GM12878 (cell line): Measurements from ENCODE around the gene CFAP410. TPM values are rescaled to one million over a fixed set of nuclear protein-coding genes. Genes with fewer than 3 reads are reported as not detected.

Source experiments
- ATAC-seq: fragments of 200-7000 bp; cut with Tn5 transposase; 3 replicates; pipeline ENCODE4 v1.9.1; 2020; ENCODE audit warnings: mild to moderate bottlenecking, moderate library complexity
- BruUV-seq: library from RNA; stranded (reverse); fragments of 400-500 nt; replicated peaks from 2 replicates; lab custom pipeline; 2021; lab: Mats Ljungman, UMichigan
- CTCF ChIA-PET: fragments of 300-600 bp; sonication (Branson Sonifier 250); formaldehyde crosslinking; extraction: SDS; loops from one replicate; lab custom pipeline; 2021; ENCODE audit warnings: inconsistent platforms; lab: Yijun Ruan, JAX
- POLR2A ChIA-PET: fragments of 350-600 bp; formaldehyde crosslinking; extraction: SDS; loops from one replicate; lab custom pipeline; 2021; ENCODE audit warnings: inconsistent platforms; lab: Charles Lee
- RAD21 ChIA-PET: fragments of 300-600 bp; sonication (Branson Sonifier 250); formaldehyde crosslinking; loops from one replicate; lab custom pipeline; 2023; ENCODE audit warnings: antibody characterized with exemption; ENCODE audit not compliant: unreplicated experiment; lab: Charles Lee
- SMC1A ChIA-PET: fragments of 300-600 bp; sonication (Branson Sonifier 250); formaldehyde crosslinking; loops from one replicate; lab custom pipeline; 2023; ENCODE audit not compliant: unreplicated experiment, uncharacterized antibody; lab: Charles Lee
- DNase-seq: peaks from one replicate; pipeline ENCODE4 v3.0.0-alpha.2; 2011; ENCODE audit warnings: low read depth, low spot score
- FAIRE-seq: peaks from 3 replicates; lab custom pipeline; 2011; peaks lifted over from hg19 to GRCh38; lab: Jason Lieb, UNC
- H2AFZ ChIP-seq: 2 replicates; pipeline ENCODE4 v1.6.0; 2011; ENCODE audit warnings: low read depth, low read length, control low read depth; ENCODE audit not compliant: control insufficient read depth
- H3K27ac ChIP-seq: 2 replicates; pipeline ENCODE4 v1.5.1; 2011; ENCODE audit warnings: control low read depth; ENCODE audit not compliant: control insufficient read depth, insufficient read depth
- H3K27me3 ChIP-seq, 2 experiments: replicated peaks in 1 of 2; 2 replicates each; pipeline versions ENCODE4 v1.6.0 to v1.6.1; 2011; ENCODE audit warnings: low read length in 1 of 2; ENCODE audit not compliant: control insufficient read depth in 2 of 2, insufficient read depth in 2 of 2
- H3K36me3 ChIP-seq, 2 experiments: 2 replicates each; pipeline ENCODE4 v1.5.1; 2011; ENCODE audit warnings: low read length in 1 of 2; ENCODE audit not compliant: control insufficient read depth in 2 of 2, insufficient read depth in 2 of 2
- H3K4me1 ChIP-seq: 2 replicates; pipeline ENCODE4 v1.6.1; 2011; ENCODE audit warnings: mild to moderate bottlenecking, low read length, moderate library complexity, mixed read lengths; ENCODE audit not compliant: control insufficient read depth, insufficient read depth
- H3K4me2 ChIP-seq: 2 replicates; pipeline ENCODE4 v1.6.0; 2011; ENCODE audit warnings: control low read depth; ENCODE audit not compliant: control insufficient read depth, insufficient read depth
- H3K4me3 ChIP-seq: fragments of 200-600 bp; sonication (generic); 2 replicates; pipeline ENCODE4 v1.5.1; 2016
- H3K79me2 ChIP-seq: 2 replicates; pipeline ENCODE4 v1.6.0; 2011; ENCODE audit warnings: low read length; ENCODE audit not compliant: control insufficient read depth, insufficient read depth
- H3K9ac ChIP-seq: 2 replicates; pipeline ENCODE4 v1.8.0; 2011; ENCODE audit warnings: low read length, control low read depth, mixed read lengths; ENCODE audit not compliant: control insufficient read depth, insufficient read depth
- H3K9me3 ChIP-seq: replicated peaks from 3 replicates; pipeline ENCODE4 v1.5.1; 2011; ENCODE audit warnings: mild to moderate bottlenecking, low read length; ENCODE audit not compliant: control insufficient read depth, insufficient read depth
- H4K20me1 ChIP-seq: 2 replicates; pipeline ENCODE4 v1.6.0; 2011; ENCODE audit not compliant: control insufficient read depth, insufficient read depth
- BHLHE40 ChIP-seq, 2 experiments: fragments of 450-650 bp in 1 of 2; IDR thresholded peaks; 2 replicates each; pipeline ENCODE4 v1.6.1; 2011 to 2017; ENCODE audit warnings: low read depth in 2 of 2, borderline replicate concordance in 1 of 2, improper control_type of control experiment in 1 of 2, low read length in 1 of 2, mild to moderate bottlenecking in 1 of 2
- ETV6 ChIP-seq, 2 experiments: fragments of 450-650 bp in 1 of 2; IDR thresholded peaks in 1 of 2; conservative IDR thresholded peaks in 1 of 2; 2 replicates each; pipeline ENCODE4 v1.6.1; 2014; ENCODE audit warnings: antibody characterized with exemption in 1 of 2, borderline replicate concordance in 1 of 2, low read depth in 1 of 2, mild to moderate bottlenecking in 1 of 2, moderate library complexity in 1 of 2
- RUNX3 ChIP-seq: IDR thresholded peaks from 2 replicates; pipeline ENCODE4 v1.6.1; 2012; ENCODE audit warnings: low read length, inconsistent platforms
- SPI1 ChIP-seq: IDR thresholded peaks from 2 replicates; pipeline ENCODE4 v1.6.1; 2011; ENCODE audit warnings: low read depth, mild to moderate bottlenecking, low read length, moderate library complexity, borderline replicate concordance; ENCODE audit not compliant: insufficient read depth
- WGBS: methylation state at CpG from one replicate; pipeline ENCODE4 v1.1.6; 2016; ENCODE audit warnings: low lambda C conversion rate; ENCODE audit not compliant: insufficient replicate concordance, insufficient coverage; ENCODE audit errors: missing lambda C conversion rate; 5-methylcytosine and 5-hydroxymethylcytosine counted together
- in situ Hi-C: fragments of 300-500 bp; cut with MboI; formaldehyde crosslinking; loops from 9 replicates; pipeline ENCODE4 v1.14.3; 2018; ENCODE audit warnings: mixed read lengths
- intact Hi-C: fragments of 100-400 bp; cut with micrococcal nuclease; formaldehyde crosslinking; loops from one replicate; pipeline ENCODE4 v1.14.2; 2022; ENCODE audit not compliant: unreplicated experiment
- polyA plus RNA-seq, 11 experiments: library from polyadenylated mRNA; depleted of rRNA in 4 of 11; unstranded in 6 of 11; stranded (reverse) in 5 of 11; fragments of >200 nt; fragmentation: Nextera tagmentation in 4 of 11; fragmentation: Illumina TruSeq in 1 of 11; extraction: Ambion mirVana in 4 of 11; extraction: Trizol in 1 of 11; gene quantifications; 1 replicate in 1 of 11; 2 replicates in 10 of 11; pipeline versions ENCODE4 v1.2.1 to v1.2.3, GENCODE V29; 2011 to 2016; ENCODE audit warnings: inconsistent platforms in 2 of 11, missing spikeins in 2 of 11, low read depth in 1 of 11
- total RNA-seq, 4 experiments: library from RNA; depleted of rRNA in 3 of 4; stranded (reverse); fragments of >200 nt in 3 of 4; fragmentation: Illumina TruSeq in 1 of 4; extraction: Trizol in 1 of 4; gene quantifications; 2 replicates each; pipeline versions ENCODE4 v1.2.1 to v1.2.3, GENCODE V29; 2013 to 2021
- TF ChIP-seq, protein P1 (sequence below): IDR thresholded peaks from 2 replicates; pipeline ENCODE4 v1.6.1; 2012; ENCODE audit warnings: low read depth, low read length, improper control_type of control experiment

The CFAP410 gene
- total and polyA plus RNA-seq, 10 of the 15 experiments (the other 5 are each of a cell fraction or from before 2014, with no cell fraction given): 0.14 to 24.8 (median 11.3) TPM

DNA sequence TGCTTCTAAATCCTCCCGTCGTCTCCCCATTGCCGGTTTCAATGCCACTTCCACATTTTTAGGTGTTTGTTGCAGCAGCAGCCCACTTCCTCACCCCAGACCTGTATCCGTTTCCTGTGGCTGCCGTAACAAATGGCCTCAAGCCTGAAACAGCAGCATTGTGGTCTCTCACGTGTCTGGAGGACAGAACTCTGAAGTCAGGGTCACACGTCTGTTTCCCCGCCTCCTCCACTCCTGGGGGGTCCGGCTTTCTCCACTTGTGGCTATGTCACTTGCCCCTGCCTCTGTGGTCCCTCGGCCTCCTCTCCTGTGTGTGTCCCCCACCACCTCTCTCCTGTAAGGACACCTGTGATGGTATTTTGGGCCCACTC is 36.1 kb upstream of the CFAP410 start:
- no peaks in the 10 kb centered on the region for H3K79me2 ChIP-seq
- WGBS: 24% methylated on average over 10 of the region's 10 CpGs
- intact Hi-C loops (no loop called here), in situ Hi-C loops (loop anchor here (5.0 kb wide), 1 partner anchor 77 kb away; no protein-coding TSS in a partner anchor)
- H3K27ac ChIP-seq: no peak overlapping the region
- H3K4me1 ChIP-seq: peaks cover 3% of the 10 kb centered on the region; the same call in 1 of the 2 replicates
- ChIA-PET CTCF (no interaction called here), POLR2A (no interaction called here), RAD21 (no interaction called here), SMC1A (no interaction called here)
- H2AFZ ChIP-seq: no peak overlapping the region
- no peaks in the 10 kb centered on the region for H3K27me3 ChIP-seq
- no peaks in the 10 kb centered on the region for H4K20me1 ChIP-seq
- no peak overlapping the region for H3K4me2 ChIP-seq
- no peak for FAIRE-seq
- BruUV-seq: no TSS peak
- no peaks in the 10 kb centered on the region; a peak in 1 of 4 replicates for H3K36me3 ChIP-seq
- H3K4me3 ChIP-seq: no peak overlapping the region
- no peak for DNase-seq
- TF ChIP-seq BHLHE40 (IDR thresholded peaks at IDR 0.05; ENCODE audit: borderline replicate concordance in 1 of 2, low read depth in 2 of 2, low read length in 1 of 2): 0 out of 4 replicates have a peak, but pooled peaks of 1 of the 2 experiments have one; percentile 15
- TF ChIP-seq RUNX3: peak; percentile 68
- TF ChIP-seq ETV6 (conservative IDR thresholded peaks at IDR 0.05 in 1 of 2, IDR thresholded peaks at IDR 0.05 in 1 of 2; ENCODE audit: borderline replicate concordance in 1 of 2, low read depth in 1 of 2): peak in 1 of 2 experiments; percentile 66; a peak in 2 of 4 replicates
- TF ChIP-seq, protein P1, sequence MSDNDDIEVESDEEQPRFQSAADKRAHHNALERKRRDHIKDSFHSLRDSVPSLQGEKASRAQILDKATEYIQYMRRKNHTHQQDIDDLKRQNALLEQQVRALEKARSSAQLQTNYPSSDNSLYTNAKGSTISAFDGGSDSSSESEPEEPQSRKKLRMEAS: no peak
- peak; percentile 63; the same call in 1 of the 2 replicates for TF ChIP-seq SPI1
- no peak overlapping the region for H3K9ac ChIP-seq
- ATAC-seq: no peak
- no peaks in the 10 kb centered on the region; the same call in 2 of the 3 replicates for H3K9me3 ChIP-seq
